Activated B cell treated with CpG ODN at 0.5 μM for 24 hours (primary cell): ENCODE measurements around the gene SMR3B. TPM values are rescaled to one million over a fixed set of nuclear protein-coding genes. Genes with fewer than 3 reads are reported as not detected.

Source experiments
- ATAC-seq: fragments of 200-7000 bp; cut with Tn5 transposase; one replicate; pipeline ENCODE4 v1.10.0; 2021; ENCODE audit warnings: low read depth, mild to moderate bottlenecking, moderate library complexity
- CTCF ChIA-PET: fragments of 350-600 bp; sonication (Branson Sonifier 250); formaldehyde crosslinking; loops from one replicate; lab custom pipeline; 2021; ENCODE audit warnings: antibody characterized with exemption; lab: Charles Lee
- POLR2A ChIA-PET: fragments of 350-600 bp; sonication (Branson Sonifier 250); formaldehyde crosslinking; loops from one replicate; lab custom pipeline; 2021; ENCODE audit warnings: antibody characterized with exemption; lab: Charles Lee
- DNase-seq: peaks from one replicate; pipeline ENCODE4 v3.0.0; 2022
- H3K27ac Mint-ChIP-seq: one replicate; pipeline ENCODE4 v1.8.0; 2020; ENCODE audit warnings: mixed read lengths
- H3K27me3 Mint-ChIP-seq: one replicate; pipeline ENCODE4 v1.8.0; 2021; ENCODE audit warnings: mixed read lengths
- H3K36me3 Mint-ChIP-seq: one replicate; pipeline ENCODE4 v1.8.0; 2021; ENCODE audit warnings: low read depth, mixed read lengths
- H3K4me1 Mint-ChIP-seq: one replicate; pipeline ENCODE4 v1.8.0; 2021; ENCODE audit warnings: mixed read lengths
- H3K4me3 Mint-ChIP-seq: one replicate; pipeline ENCODE4 v1.8.0; 2020; ENCODE audit warnings: mild to moderate bottlenecking, mixed read lengths
- H3K9me3 Mint-ChIP-seq: one replicate; pipeline ENCODE4 v1.8.0; 2020; ENCODE audit warnings: mixed read lengths
- CTCF ChIP-seq: fragments of 200-600 bp; IDR thresholded peaks from one replicate; pipeline ENCODE4 v1.8.0; 2022; ENCODE audit warnings: antibody characterized with exemption, mild to moderate bottlenecking
- intact Hi-C: fragments of 100-400 bp; cut with micrococcal nuclease; formaldehyde crosslinking; loops from one replicate; pipeline ENCODE4 v1.15.1; 2024
- total RNA-seq: library from RNA; stranded (reverse); gene quantifications from 2 replicates; pipeline ENCODE4 v1.2.3, GENCODE V29; 2022

Gene SMR3B
- total RNA-seq, 1 donor from 2014 or later, result not detected

DNA sequence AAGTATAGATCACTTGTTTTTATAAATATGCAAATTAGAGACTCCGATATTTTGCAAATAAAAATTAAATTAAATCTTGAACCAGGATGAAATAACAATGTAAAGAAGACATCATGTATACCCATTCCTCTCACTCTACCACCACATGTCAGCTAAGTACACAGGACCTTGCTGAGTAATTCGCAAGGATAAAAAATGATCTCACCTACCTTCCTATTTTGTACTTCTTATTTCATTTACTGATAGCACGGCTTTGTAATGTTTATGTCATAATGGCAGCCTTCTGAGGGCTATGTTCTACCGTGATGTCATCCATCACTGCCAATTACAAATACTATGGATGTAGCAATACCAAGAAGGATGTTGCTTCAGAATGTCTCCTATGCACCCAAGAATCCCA lies 10.9 kb upstream of the SMR3B start:
- POLR2A ChIA-PET, result no interaction called here
- CTCF ChIA-PET, result no interaction called here

GRCh38 chr4:70372760-70373159 lies 10.2 kb upstream of the SMR3B start:
- no peak for DNase-seq
- no peak overlapping the region for H3K27ac Mint-ChIP-seq
- intact Hi-C loops, result no loop called here
- CTCF ChIA-PET, result no interaction called here
- H3K4me1 Mint-ChIP-seq, result no peaks in the 10 kb centered on the region
- TF ChIP-seq CTCF, result no peak
- no peaks in the 10 kb centered on the region for H3K36me3 Mint-ChIP-seq
- no peak for ATAC-seq
- no peaks in the 10 kb centered on the region for H3K27me3 Mint-ChIP-seq
- POLR2A ChIA-PET, result no interaction called here
- H3K4me3 Mint-ChIP-seq, result no peak overlapping the region
- H3K9me3 Mint-ChIP-seq, result peaks cover 5% of the 10 kb centered on the region

More for the DNA sequence above, 10.9 kb upstream of the SMR3B start:
- no peak for ATAC-seq
- H3K36me3 Mint-ChIP-seq, result no peaks in the 10 kb centered on the region
- no peaks in the 10 kb centered on the region for H3K4me1 Mint-ChIP-seq
- no peak overlapping the region for H3K27ac Mint-ChIP-seq
- H3K27me3 Mint-ChIP-seq, result no peaks in the 10 kb centered on the region
- TF ChIP-seq CTCF, result no peak
- H3K9me3 Mint-ChIP-seq, result peaks cover 5% of the 10 kb centered on the region
- intact Hi-C loops, result no loop called here
- no peak for DNase-seq
- no peak overlapping the region for H3K4me3 Mint-ChIP-seq

DNA sequence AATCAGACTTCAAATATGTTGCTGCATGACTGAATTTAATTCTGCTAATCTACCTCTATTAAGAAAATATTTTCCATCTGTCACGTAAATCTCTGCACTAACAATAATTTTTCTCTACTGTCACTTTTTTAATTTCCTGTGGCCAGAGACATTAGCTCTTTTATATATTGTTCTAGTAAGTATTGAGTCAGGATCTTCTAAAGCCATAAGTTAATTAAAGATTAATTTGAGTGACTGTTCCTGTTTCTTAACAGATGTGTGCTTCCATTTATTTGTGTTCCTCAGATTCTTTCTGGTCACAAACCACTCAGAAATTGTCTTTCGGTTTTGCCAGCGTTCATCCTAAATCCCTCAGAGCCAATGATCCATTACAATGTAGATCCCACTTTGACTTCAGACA lies 2.4 kb upstream of the SMR3B start:
- Mint-ChIP-seq H3K27me3 (no peaks in the 10 kb centered on the region), H3K9me3 (no peaks in the 10 kb centered on the region), H3K4me3 (no peak overlapping the region), H3K27ac (no peak overlapping the region), H3K36me3 (no peaks in the 10 kb centered on the region), H3K4me1 (no peaks in the 10 kb centered on the region)
- no peak for TF ChIP-seq CTCF
- POLR2A ChIA-PET, result no interaction called here
- CTCF ChIA-PET, result no interaction called here
- ATAC-seq (no peak), DNase-seq (no peak)
- intact Hi-C loops, result no loop called here

GRCh38 chr4:70392057-70392776 lies 9.3 kb downstream of the SMR3B start:
- no peaks in the 10 kb centered on the region for H3K36me3 Mint-ChIP-seq
- H3K27me3 Mint-ChIP-seq, result no peaks in the 10 kb centered on the region
- H3K4me3 Mint-ChIP-seq, result no peak overlapping the region
- no peak for TF ChIP-seq CTCF
- no peak overlapping the region for H3K27ac Mint-ChIP-seq
- H3K9me3 Mint-ChIP-seq, result peaks cover 3% of the 10 kb centered on the region
- ATAC-seq, result no peak
- POLR2A ChIA-PET, result no interaction called here
- CTCF ChIA-PET, result no interaction called here
- intact Hi-C loops, result no loop called here
- no peak for DNase-seq
- no peaks in the 10 kb centered on the region for H3K4me1 Mint-ChIP-seq

- Mint-ChIP-seq H3K4me3 (no peak within 1 kb of the TSS), H3K36me3 (no peaks in the 10 kb centered on the region), H3K27ac (no peak within 1 kb of the TSS), H3K27me3 (no peaks in the 10 kb centered on the region), H3K9me3 (no peaks in the 10 kb centered on the region), H3K4me1 (no peaks in the 10 kb centered on the region)
- POLR2A ChIA-PET, result no interaction called here
- no peak for TF ChIP-seq CTCF
- ATAC-seq, result no peak
- intact Hi-C loops, result no loop called here
- DNase-seq, result no peak
- CTCF ChIA-PET, result no interaction called here
These were observed 14.6 kb downstream of the SMR3B start, which contains the start of gene OPRPN for GRCh38 chr4:70397580-70397979. Gene OPRPN, plus strand, starts transcription at chr4:70397940. Its CDS starts 1,346 bp downstream, at chr4:70399286.
